Measurements from ENCODE around the gene PLCXD3. TPM values are rescaled to one million over a fixed set of nuclear protein-coding genes. Genes with fewer than 3 reads are reported as not detected.

The PLCXD3 gene
- total and polyA plus RNA-seq, 10 donors, result 0.07 to 0.61 (median 0.20) TPM

DNA sequence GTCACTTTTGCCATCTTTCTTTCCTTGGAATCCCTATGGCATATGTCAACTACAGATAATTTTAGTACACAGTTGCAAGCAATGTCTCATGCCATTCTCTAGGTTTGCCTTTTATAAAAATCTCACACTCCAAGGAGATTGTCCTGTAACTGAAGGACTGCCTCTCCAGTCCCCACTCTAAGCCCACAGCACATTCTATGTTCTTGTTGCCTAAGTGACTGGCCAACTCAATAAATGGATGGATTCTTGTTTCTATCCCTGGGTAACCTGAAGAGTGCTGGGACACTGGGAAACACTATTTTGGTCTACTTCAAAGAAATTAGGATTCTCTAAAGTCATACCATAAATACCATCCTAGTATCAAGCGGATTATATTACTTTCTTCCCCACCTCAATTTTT, 145.0 kb downstream of the PLCXD3 start:
- H3K4me1 ChIP-seq, result no peaks in the 10 kb centered on the region
- intact Hi-C loops (cut with DNase I; ENCODE audit: low total_unique reads), result no loop called here
- peaks cover 0 to 6% (median 0%) of the 10 kb centered on the region in 8 donors for H3K9me3 ChIP-seq
- 0 to 44% (median 2%) methylated on average over 1 of the region's 1 CpG for WGBS, 5 donors
- no peak overlapping the region for H3K4me3 ChIP-seq
- DNase-seq, result no peak
- no peaks in the 10 kb centered on the region for H3K27me3 ChIP-seq (replicated peaks in 1 of 7)
- TF ChIP-seq POLR2A (IDR thresholded peaks at IDR 0.05) (no peak), POLR2AphosphoS5 (IDR thresholded peaks at IDR 0.05) (no peak)
- TF ChIP-seq, protein P1, sequence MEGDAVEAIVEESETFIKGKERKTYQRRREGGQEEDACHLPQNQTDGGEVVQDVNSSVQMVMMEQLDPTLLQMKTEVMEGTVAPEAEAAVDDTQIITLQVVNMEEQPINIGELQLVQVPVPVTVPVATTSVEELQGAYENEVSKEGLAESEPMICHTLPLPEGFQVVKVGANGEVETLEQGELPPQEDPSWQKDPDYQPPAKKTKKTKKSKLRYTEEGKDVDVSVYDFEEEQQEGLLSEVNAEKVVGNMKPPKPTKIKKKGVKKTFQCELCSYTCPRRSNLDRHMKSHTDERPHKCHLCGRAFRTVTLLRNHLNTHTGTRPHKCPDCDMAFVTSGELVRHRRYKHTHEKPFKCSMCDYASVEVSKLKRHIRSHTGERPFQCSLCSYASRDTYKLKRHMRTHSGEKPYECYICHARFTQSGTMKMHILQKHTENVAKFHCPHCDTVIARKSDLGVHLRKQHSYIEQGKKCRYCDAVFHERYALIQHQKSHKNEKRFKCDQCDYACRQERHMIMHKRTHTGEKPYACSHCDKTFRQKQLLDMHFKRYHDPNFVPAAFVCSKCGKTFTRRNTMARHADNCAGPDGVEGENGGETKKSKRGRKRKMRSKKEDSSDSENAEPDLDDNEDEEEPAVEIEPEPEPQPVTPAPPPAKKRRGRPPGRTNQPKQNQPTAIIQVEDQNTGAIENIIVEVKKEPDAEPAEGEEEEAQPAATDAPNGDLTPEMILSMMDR (IDR thresholded peaks at IDR 0.05 in 8 of 11, conservative IDR thresholded peaks at IDR 0.05 in 3 of 11), result no peak
- no peak overlapping the region for H3K27ac ChIP-seq
- H3K36me3 ChIP-seq, result no peaks in the 10 kb centered on the region

DNA sequence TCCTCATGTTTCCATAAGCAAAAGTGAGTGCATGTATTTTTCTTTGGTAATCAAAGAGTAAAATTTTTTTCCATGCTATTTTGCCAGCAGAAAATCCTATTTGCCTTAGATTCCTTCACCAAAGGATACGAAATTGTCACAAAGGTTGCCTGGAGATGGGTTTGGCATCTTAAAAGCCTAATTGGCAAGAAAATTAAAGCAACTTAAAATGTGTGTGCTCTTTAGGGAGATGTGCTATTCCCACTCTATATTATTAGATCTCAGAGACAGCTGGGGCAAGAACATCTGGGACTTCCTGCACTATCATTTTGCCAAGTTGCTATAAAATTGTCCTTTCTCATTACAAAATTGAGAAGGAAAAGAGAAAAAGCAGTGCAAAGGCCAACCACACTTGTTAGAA, 146.1 kb downstream of the PLCXD3 start:
- no peak for DNase-seq
- TF ChIP-seq, protein P1 (IDR thresholded peaks at IDR 0.05 in 8 of 11, conservative IDR thresholded peaks at IDR 0.05 in 3 of 11), result no peak
- TF ChIP-seq POLR2A (IDR thresholded peaks at IDR 0.05), result no peak
- no peak for TF ChIP-seq POLR2AphosphoS5 (IDR thresholded peaks at IDR 0.05)
- Histone ChIP-seq H3K9me3 (peaks cover 0 to 8% (median 0%) of the 10 kb centered on the region in 8 donors), H3K27me3 (replicated peaks in 1 of 7) (no peaks in the 10 kb centered on the region), H3K27ac (no peak overlapping the region), H3K4me1 (no peaks in the 10 kb centered on the region), H3K36me3 (no peaks in the 10 kb centered on the region), H3K4me3 (no peak overlapping the region)
- intact Hi-C loops (cut with DNase I; ENCODE audit: low total_unique reads), result no loop called here
- WGBS, 5 donors, result 28 to 56% (median 45%) methylated on average over 1 of the region's 1 CpG

DNA sequence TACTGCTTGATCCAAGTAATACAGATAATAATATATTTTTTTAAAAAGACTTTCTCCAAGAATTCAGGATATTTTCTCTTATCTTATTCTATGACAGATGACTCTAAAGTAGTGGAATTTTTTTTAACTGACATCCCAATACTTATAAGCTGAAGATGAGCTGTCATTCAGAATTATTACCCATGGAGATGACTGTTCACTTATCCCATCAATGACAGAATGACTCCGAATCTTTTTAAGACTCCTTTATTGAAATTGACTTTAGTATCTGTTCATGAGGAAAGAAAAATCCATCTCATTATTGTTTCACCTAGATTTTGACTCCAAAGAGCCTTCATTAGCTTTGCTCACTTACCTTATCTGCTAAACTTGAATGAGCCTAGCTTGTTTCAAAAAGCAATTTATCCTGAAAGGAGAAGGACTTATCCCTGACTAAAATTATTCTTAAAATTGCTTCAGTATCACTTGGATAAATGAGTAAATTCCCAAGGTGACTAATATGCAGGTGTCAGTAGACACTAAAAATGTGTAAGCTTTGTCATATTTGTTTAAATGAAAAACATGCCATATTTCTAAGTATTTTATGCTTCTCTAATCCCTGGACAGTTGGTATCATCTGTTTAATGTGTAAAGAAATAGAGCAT, 146.9 kb downstream of the PLCXD3 start:
- Histone ChIP-seq H3K9me3 (peaks cover 0 to 16% (median 0%) of the 10 kb centered on the region in 8 donors), H3K4me1 (no peaks in the 10 kb centered on the region), H3K27me3 (replicated peaks in 1 of 7) (no peaks in the 10 kb centered on the region), H3K27ac (no peak overlapping the region), H3K4me3 (no peak overlapping the region), H3K36me3 (no peaks in the 10 kb centered on the region)
- WGBS, 5 donors, result 58 to 84% (median 71%) methylated on average over 1 of the region's 1 CpG
- TF ChIP-seq POLR2A (IDR thresholded peaks at IDR 0.05) (no peak), POLR2AphosphoS5 (IDR thresholded peaks at IDR 0.05) (no peak)
- DNase-seq, result no peak
- intact Hi-C loops (cut with DNase I; ENCODE audit: low total_unique reads), result no loop called here

DNA sequence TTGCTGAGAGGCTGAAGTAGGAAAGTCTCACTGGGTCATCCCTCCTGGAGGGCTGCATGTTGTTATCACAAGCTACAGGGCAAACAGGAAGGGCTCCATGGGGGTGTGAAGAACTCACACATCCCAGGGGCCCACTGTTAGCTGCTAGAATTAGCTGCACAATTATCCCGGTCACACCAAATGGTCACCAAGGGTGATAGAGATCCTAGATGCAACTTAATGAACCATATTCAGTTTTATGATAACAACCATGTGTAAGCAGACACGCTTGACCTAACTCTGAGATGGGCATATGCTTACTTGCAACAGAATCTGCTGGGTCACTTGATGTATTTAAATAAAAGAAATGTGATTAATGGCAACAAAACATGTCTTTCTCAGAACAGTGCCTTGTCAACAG, 153.6 kb downstream of the PLCXD3 start:
- Histone ChIP-seq H3K4me3 (no peak overlapping the region), H3K27me3 (replicated peaks in 1 of 7) (no peaks in the 10 kb centered on the region), H3K9me3 (peaks cover 0 to 19% (median 0%) of the 10 kb centered on the region in 8 donors), H3K36me3 (no peaks in the 10 kb centered on the region), H3K4me1 (no peaks in the 10 kb centered on the region), H3K27ac (no peak overlapping the region)
- intact Hi-C loops (cut with DNase I; ENCODE audit: low total_unique reads), result no loop called here
- TF ChIP-seq, protein P1 (IDR thresholded peaks at IDR 0.05 in 8 of 11, conservative IDR thresholded peaks at IDR 0.05 in 3 of 11), result no peak
- TF ChIP-seq POLR2AphosphoS5 (IDR thresholded peaks at IDR 0.05) (no peak), POLR2A (IDR thresholded peaks at IDR 0.05) (no peak)
- DNase-seq, result no peak
- 25 to 41% (median 32%) methylated on average over 2 of the region's 2 CpGs for WGBS, 5 donors

Measured in spleen (tissue), 11 donors.